ENCODE results near the gene NUPR1. TPM values are rescaled to one million over a fixed set of nuclear protein-coding genes. Genes with fewer than 3 reads are reported as not detected.

Gene NUPR1
- polyA plus RNA-seq, 1 donor (not counting 4 experiments of a cell fraction or from before 2014, with no cell fraction given) = 126 TPM

DNA sequence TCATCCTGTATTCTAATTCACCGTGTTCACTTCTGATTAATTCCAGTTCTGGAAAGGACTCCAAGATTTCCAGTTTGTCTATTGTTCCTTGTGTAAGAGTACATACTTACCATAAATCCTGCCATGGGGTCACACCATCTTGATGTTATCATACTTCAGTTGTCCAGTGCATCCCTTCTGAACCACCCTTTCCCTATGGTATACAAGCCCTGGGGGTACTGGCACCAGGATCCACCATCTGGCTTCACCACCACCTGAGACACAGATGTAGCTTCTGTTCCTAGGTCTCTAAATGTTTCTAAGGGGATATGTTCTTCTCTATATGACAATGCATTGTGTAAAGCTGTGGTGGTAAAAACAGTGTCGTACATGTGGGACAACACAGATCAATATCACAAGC lies 36.2 kb upstream of the NUPR1 start:
- DNase-seq (ENCODE audit: low read depth, low spot score) (no peak), FAIRE-seq (no peak)
- Histone ChIP-seq H3K9ac (ENCODE audit: control insufficient read depth, extremely low read depth, insufficient read depth, low read length) (no peak overlapping the region), H2AFZ (ENCODE audit: control insufficient read depth, low read length) (no peak overlapping the region), H3K4me3 (ENCODE audit: control insufficient read depth in 2 of 3, extremely low read depth in 1 of 3, insufficient read depth in 2 of 3, low read depth in 1 of 3, low read length in 3 of 3) (no peak overlapping the region), H3K4me2 (ENCODE audit: control insufficient read depth, extremely low read depth, insufficient read depth, low read depth, low read length) (no peak overlapping the region), H3K27ac (ENCODE audit: control insufficient read depth, insufficient read depth, low read length) (no peak overlapping the region), H3K36me3 (ENCODE audit: control insufficient read depth in 2 of 2, extremely low read depth in 1 of 2, insufficient read depth in 2 of 2, low read length in 2 of 2) (no peaks in the 10 kb centered on the region), H3K9me3 (ENCODE audit: control insufficient read depth, low read depth, low read length) (no peaks in the 10 kb centered on the region), H3K79me2 (ENCODE audit: control insufficient read depth, insufficient read depth, low read length) (peaks cover 2% of the 10 kb centered on the region), H3K27me3 (ENCODE audit: control insufficient read depth, extremely low read depth, insufficient read depth, low read length) (no peaks in the 10 kb centered on the region), H3K4me1 (ENCODE audit: control insufficient read depth, extremely low read depth, insufficient read depth, low read length) (no peaks in the 10 kb centered on the region), H3K9me1 (ENCODE audit: control insufficient read depth, extremely low read depth, insufficient read depth, low read length) (no peaks in the 10 kb centered on the region), H4K20me1 (ENCODE audit: control insufficient read depth, extremely low read depth, insufficient read depth, low read length) (no peaks in the 10 kb centered on the region)
- dilution Hi-C loops (cut with MboI; ENCODE audit: extremely low pct_ligation_motif_present, low sequenced_read_pairs) = no loop called here
- no peak for TF ChIP-seq EZH2 (IDR thresholded peaks at IDR 0.05; ENCODE audit: low read length)
- TF ChIP-seq, protein P1, sequence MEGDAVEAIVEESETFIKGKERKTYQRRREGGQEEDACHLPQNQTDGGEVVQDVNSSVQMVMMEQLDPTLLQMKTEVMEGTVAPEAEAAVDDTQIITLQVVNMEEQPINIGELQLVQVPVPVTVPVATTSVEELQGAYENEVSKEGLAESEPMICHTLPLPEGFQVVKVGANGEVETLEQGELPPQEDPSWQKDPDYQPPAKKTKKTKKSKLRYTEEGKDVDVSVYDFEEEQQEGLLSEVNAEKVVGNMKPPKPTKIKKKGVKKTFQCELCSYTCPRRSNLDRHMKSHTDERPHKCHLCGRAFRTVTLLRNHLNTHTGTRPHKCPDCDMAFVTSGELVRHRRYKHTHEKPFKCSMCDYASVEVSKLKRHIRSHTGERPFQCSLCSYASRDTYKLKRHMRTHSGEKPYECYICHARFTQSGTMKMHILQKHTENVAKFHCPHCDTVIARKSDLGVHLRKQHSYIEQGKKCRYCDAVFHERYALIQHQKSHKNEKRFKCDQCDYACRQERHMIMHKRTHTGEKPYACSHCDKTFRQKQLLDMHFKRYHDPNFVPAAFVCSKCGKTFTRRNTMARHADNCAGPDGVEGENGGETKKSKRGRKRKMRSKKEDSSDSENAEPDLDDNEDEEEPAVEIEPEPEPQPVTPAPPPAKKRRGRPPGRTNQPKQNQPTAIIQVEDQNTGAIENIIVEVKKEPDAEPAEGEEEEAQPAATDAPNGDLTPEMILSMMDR (optimal IDR thresholded peaks at IDR 0.05 in 1 of 3, IDR thresholded peaks at IDR 0.05 in 1 of 3, conservative IDR thresholded peaks at IDR 0.05 in 1 of 3; ENCODE audit: extremely low read depth in 1 of 3, insufficient read depth in 2 of 3, low read length in 3 of 3) = no peak

DNA sequence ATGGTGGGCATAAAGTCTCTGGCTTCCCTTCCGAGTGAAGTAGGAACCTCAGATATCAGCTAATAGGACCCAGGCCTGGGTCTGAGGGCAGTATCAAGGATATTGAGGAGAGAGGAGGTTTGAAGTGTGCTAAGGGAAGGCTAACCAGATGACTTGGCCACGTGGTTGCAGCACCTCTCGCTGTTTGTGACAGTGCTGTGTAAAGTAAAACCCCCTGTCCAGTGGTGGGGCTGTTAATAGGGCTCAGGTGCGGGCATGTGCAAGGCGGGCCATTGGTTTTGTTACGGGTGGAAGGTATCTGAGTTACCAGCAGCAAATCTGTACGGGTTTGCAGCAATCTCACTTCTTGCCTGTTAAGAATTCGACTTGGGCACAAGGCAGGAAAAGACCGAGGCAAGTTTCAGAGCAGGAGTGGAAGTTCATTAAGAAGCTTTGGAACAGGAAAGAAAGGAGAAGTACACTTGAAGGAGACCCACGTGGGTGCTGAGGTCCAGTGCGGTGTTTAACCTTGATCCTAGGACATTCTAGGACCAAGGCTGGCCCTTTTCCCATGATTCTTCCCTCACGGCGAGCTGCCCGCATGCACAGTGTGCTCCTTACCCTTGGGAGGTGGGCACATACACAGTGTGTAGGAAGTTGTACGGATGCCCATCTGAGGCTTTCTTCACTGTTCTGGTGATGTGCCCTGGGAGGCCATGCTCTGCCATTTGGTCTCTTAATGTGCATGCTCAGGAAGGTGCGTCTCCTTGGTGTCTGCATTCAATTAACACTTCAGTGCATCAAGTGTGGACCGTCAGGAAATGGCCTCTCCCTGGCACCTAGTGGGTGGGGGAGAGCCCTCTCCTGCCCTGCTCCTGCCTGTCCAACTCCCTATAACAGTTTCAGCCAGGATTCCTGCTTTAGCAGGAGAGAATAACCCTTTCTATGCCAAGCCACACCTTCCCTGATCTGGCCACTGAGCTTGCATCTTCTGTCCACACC lies 35.3 kb upstream of the NUPR1 start:
- Histone ChIP-seq H3K4me3 (ENCODE audit: control insufficient read depth in 2 of 3, extremely low read depth in 1 of 3, insufficient read depth in 2 of 3, low read depth in 1 of 3, low read length in 3 of 3) (no peak overlapping the region), H2AFZ (ENCODE audit: control insufficient read depth, low read length) (no peak overlapping the region), H4K20me1 (ENCODE audit: control insufficient read depth, extremely low read depth, insufficient read depth, low read length) (no peaks in the 10 kb centered on the region), H3K4me1 (ENCODE audit: control insufficient read depth, extremely low read depth, insufficient read depth, low read length) (no peaks in the 10 kb centered on the region), H3K27me3 (ENCODE audit: control insufficient read depth, extremely low read depth, insufficient read depth, low read length) (no peaks in the 10 kb centered on the region), H3K36me3 (ENCODE audit: control insufficient read depth in 2 of 2, extremely low read depth in 1 of 2, insufficient read depth in 2 of 2, low read length in 2 of 2) (no peaks in the 10 kb centered on the region), H3K9me1 (ENCODE audit: control insufficient read depth, extremely low read depth, insufficient read depth, low read length) (no peaks in the 10 kb centered on the region), H3K4me2 (ENCODE audit: control insufficient read depth, extremely low read depth, insufficient read depth, low read depth, low read length) (no peak overlapping the region), H3K79me2 (ENCODE audit: control insufficient read depth, insufficient read depth, low read length) (peaks cover 2% of the 10 kb centered on the region), H3K9ac (ENCODE audit: control insufficient read depth, extremely low read depth, insufficient read depth, low read length) (no peak overlapping the region), H3K9me3 (ENCODE audit: control insufficient read depth, low read depth, low read length) (no peaks in the 10 kb centered on the region), H3K27ac (ENCODE audit: control insufficient read depth, insufficient read depth, low read length) (no peak overlapping the region)
- DNase-seq (ENCODE audit: low read depth, low spot score) (no peak), FAIRE-seq (no peak)
- dilution Hi-C loops (cut with MboI; ENCODE audit: extremely low pct_ligation_motif_present, low sequenced_read_pairs) = no loop called here
- TF ChIP-seq EZH2 (IDR thresholded peaks at IDR 0.05; ENCODE audit: low read length) = no peak
- TF ChIP-seq, protein P1 (optimal IDR thresholded peaks at IDR 0.05 in 1 of 3, IDR thresholded peaks at IDR 0.05 in 1 of 3, conservative IDR thresholded peaks at IDR 0.05 in 1 of 3; ENCODE audit: extremely low read depth in 1 of 3, insufficient read depth in 2 of 3, low read length in 3 of 3) = no peak
